Breast epithelium (tissue), 3 donors: ENCODE results near the gene CRYBA2.

Experiments used
- CTCF ChIP-seq, 3 donors: fragments of 450-650 bp; IDR thresholded peaks; one replicate each; pipeline ENCODE4 v1.5.1; 2016 to 2017; ENCODE audit warnings: antibody characterized with exemption in 3 of 3, mild to moderate bottlenecking in 3 of 3, moderate library complexity in 3 of 3
- POLR2A ChIP-seq: fragments of 450-650 bp; IDR thresholded peaks from one replicate; pipeline ENCODE4 v1.6.1; 2016; ENCODE audit warnings: antibody characterized with exemption, mild to moderate bottlenecking, moderate library complexity

GRCh38 chr2:218964041-218964771, 29.0 kb downstream of the CRYBA2 start:
- TF ChIP-seq CTCF (IDR thresholded peaks at IDR 0.05) (no peak), POLR2A (no peak)
